Caco-2 (cell line): ENCODE measurements around the gene PGM2L1. TPM values are rescaled to one million over a fixed set of nuclear protein-coding genes. Genes with fewer than 3 reads are reported as not detected.

Experiments used
- BruUV-seq: library from RNA; stranded (reverse); fragments of 400-500 nt; replicated peaks from 2 replicates; lab custom pipeline; 2021; lab: Mats Ljungman, UMichigan
- CTCF ChIA-PET: fragments of 300-600 bp; sonication (Branson Sonifier 250); formaldehyde crosslinking; loops from one replicate; lab custom pipeline; 2022; ENCODE audit warnings: antibody characterized with exemption; lab: Charles Lee
- POLR2A ChIA-PET: fragments of 300-600 bp; sonication (Branson Sonifier 250); formaldehyde crosslinking; loops from one replicate; lab custom pipeline; 2022; ENCODE audit warnings: antibody characterized with exemption; lab: Charles Lee
- DNase-seq, 2 experiments: peaks; one replicate each; pipeline versions ENCODE4 v3.0.0 to v3.0.0-alpha.2; 2020 to 2022
- H3K27me3 ChIP-seq: replicated peaks from 2 replicates; pipeline ENCODE4 v1.6.0; 2011; ENCODE audit warnings: low read length; ENCODE audit not compliant: control insufficient read depth, insufficient read depth
- H3K36me3 ChIP-seq: 2 replicates; pipeline ENCODE4 v1.5.1; 2011; ENCODE audit warnings: low read length; ENCODE audit not compliant: control insufficient read depth, insufficient read depth
- H3K4me1 ChIP-seq: fragments of 250-450 bp; sonication (Bioruptor Pico); 2 replicates; pipeline ENCODE4 v1.5.1; 2020; ENCODE audit warnings: mild to moderate bottlenecking
- H3K4me3 ChIP-seq: 2 replicates; pipeline ENCODE4 v1.5.1; 2011; ENCODE audit warnings: low read depth, mild to moderate bottlenecking, control low read depth, low read length
- H3K9me3 ChIP-seq: fragments of 250-450 bp; sonication (Bioruptor Pico); 2 replicates; pipeline ENCODE4 v1.5.1; 2020; ENCODE audit warnings: mild to moderate bottlenecking, moderate library complexity
- H3K27ac Mint-ChIP-seq: one replicate; pipeline ENCODE4 v1.8.0; 2022; ENCODE audit warnings: mixed read lengths; ENCODE audit not compliant: unreplicated experiment
- H3K27me3 Mint-ChIP-seq: one replicate; pipeline ENCODE4 v1.8.0; 2022; ENCODE audit warnings: mixed read lengths; ENCODE audit not compliant: insufficient read depth, unreplicated experiment
- H3K36me3 Mint-ChIP-seq: one replicate; pipeline ENCODE4 v1.8.0; 2022; ENCODE audit warnings: mild to moderate bottlenecking, mixed read lengths; ENCODE audit not compliant: insufficient read depth, unreplicated experiment
- H3K4me1 Mint-ChIP-seq: one replicate; pipeline ENCODE4 v1.8.0; 2022; ENCODE audit warnings: low read depth, mixed read lengths; ENCODE audit not compliant: unreplicated experiment
- H3K4me3 Mint-ChIP-seq: one replicate; pipeline ENCODE4 v1.8.0; 2022; ENCODE audit warnings: mild to moderate bottlenecking, moderate library complexity, mixed read lengths; ENCODE audit not compliant: unreplicated experiment
- H3K9me3 Mint-ChIP-seq: one replicate; pipeline ENCODE4 v1.8.0; 2022; ENCODE audit warnings: mixed read lengths; ENCODE audit not compliant: unreplicated experiment
- intact Hi-C: fragments of 100-400 bp; cut with micrococcal nuclease; formaldehyde crosslinking; loops from one replicate; pipeline ENCODE4 v1.10.0; 2022; ENCODE audit not compliant: unreplicated experiment
- total RNA-seq: library from RNA; stranded (reverse); gene quantifications from 2 replicates; pipeline ENCODE4 v1.2.3, GENCODE V29; 2022
- TF ChIP-seq, protein P1 (sequence below), 2 experiments: fragments of 200-600 bp in 1 of 2; IDR thresholded peaks; 1 replicate in 1 of 2; 2 replicates in 1 of 2; pipeline versions ENCODE4 v1.5.1 to v1.8.0; 2011 to 2022; ENCODE audit warnings: antibody characterized with exemption in 1 of 2, control low read depth in 1 of 2, inconsistent platforms in 1 of 2, low read depth in 1 of 2, low read length in 1 of 2, mild to moderate bottlenecking in 1 of 2, moderate library complexity in 1 of 2; ENCODE audit not compliant: insufficient read depth in 1 of 2, severe bottlenecking in 1 of 2, unreplicated experiment in 1 of 2

PGM2L1 gene
- total RNA-seq, 1 experiment from 2014 or later = 8.0 TPM

DNA sequence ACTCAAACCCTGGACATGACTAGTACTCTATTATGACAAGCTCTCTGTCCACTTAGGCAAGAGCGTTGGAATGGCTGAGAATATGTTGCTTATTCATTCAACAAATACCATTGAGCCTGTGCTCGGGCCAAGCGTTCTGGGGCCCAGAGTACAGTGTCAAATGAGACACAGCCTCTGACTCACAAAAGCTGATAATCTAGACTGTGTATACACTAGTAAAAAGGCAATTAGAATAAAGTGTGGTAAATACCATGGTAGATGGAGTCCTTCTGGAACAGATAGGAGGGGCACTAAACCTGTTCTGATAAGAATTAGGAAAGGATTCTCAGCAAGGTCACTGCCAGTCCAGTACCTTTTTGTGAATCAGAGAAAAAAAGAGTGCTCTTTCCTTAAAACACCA is 44.4 kb upstream of the PGM2L1 start:
- peaks cover 12% of the 10 kb centered on the region for H3K4me1 ChIP-seq
- peaks cover 8% of the 10 kb centered on the region for H3K9me3 ChIP-seq
- no peaks in the 10 kb centered on the region for H3K27me3 ChIP-seq
- H3K27me3 Mint-ChIP-seq = no peaks in the 10 kb centered on the region
- H3K36me3 Mint-ChIP-seq = no peaks in the 10 kb centered on the region
- POLR2A ChIA-PET = interaction anchor here (0.6 kb wide), 1 partner anchor 52 kb away, joined by 4 read pairs; no protein-coding TSS in a partner anchor
- DNase-seq = no peak
- BruUV-seq = no TSS peak
- H3K4me1 Mint-ChIP-seq = peaks cover 21% of the 10 kb centered on the region
- H3K27ac Mint-ChIP-seq = no peak overlapping the region
- no peaks in the 10 kb centered on the region for H3K36me3 ChIP-seq
- TF ChIP-seq, protein P1, sequence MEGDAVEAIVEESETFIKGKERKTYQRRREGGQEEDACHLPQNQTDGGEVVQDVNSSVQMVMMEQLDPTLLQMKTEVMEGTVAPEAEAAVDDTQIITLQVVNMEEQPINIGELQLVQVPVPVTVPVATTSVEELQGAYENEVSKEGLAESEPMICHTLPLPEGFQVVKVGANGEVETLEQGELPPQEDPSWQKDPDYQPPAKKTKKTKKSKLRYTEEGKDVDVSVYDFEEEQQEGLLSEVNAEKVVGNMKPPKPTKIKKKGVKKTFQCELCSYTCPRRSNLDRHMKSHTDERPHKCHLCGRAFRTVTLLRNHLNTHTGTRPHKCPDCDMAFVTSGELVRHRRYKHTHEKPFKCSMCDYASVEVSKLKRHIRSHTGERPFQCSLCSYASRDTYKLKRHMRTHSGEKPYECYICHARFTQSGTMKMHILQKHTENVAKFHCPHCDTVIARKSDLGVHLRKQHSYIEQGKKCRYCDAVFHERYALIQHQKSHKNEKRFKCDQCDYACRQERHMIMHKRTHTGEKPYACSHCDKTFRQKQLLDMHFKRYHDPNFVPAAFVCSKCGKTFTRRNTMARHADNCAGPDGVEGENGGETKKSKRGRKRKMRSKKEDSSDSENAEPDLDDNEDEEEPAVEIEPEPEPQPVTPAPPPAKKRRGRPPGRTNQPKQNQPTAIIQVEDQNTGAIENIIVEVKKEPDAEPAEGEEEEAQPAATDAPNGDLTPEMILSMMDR (IDR thresholded peaks at IDR 0.05; ENCODE audit: insufficient read depth in 1 of 2, low read depth in 1 of 2, low read length in 1 of 2, severe bottlenecking in 1 of 2, unreplicated experiment in 1 of 2) = no peak
- no peak overlapping the region for H3K4me3 Mint-ChIP-seq
- intact Hi-C loops = no loop called here
- CTCF ChIA-PET = interaction anchor here (1.1 to 1.6 kb wide), 6 partner anchors 11 to 133 kb away, joined by 3 to 6 read pairs (median 4); partner anchors contain the start of genes LIPT2 and PGM2L1
- no peaks in the 10 kb centered on the region for H3K9me3 Mint-ChIP-seq
- no peak overlapping the region for H3K4me3 ChIP-seq

DNA sequence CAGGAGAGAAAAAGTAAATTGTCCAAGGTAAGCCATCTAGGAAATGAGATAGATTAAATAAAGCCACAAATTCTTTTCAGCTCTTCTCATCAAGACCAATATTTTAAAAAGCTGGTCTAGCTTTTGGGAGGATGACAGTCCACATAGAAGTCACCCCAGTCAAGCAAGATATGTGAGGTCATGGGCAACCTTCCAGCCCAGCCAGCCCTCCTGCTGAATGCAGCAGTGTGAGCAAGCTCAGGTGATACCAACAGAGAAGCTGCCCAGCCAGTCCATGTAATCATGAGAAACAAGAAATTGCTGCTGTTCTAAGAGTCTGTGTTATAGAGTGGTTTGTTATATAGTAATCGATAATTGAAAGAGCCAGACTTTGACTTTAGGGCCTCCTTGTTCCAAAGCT is 40.4 kb upstream of the PGM2L1 start:
- Mint-ChIP-seq H3K27ac (no peak overlapping the region), H3K27me3 (peaks cover 3% of the 10 kb centered on the region), H3K4me1 (peaks cover 14% of the 10 kb centered on the region), H3K4me3 (no peak overlapping the region), H3K9me3 (no peaks in the 10 kb centered on the region), H3K36me3 (no peaks in the 10 kb centered on the region)
- H3K36me3 ChIP-seq = no peaks in the 10 kb centered on the region
- intact Hi-C loops = no loop called here
- POLR2A ChIA-PET = no interaction called here
- H3K27me3 ChIP-seq = no peaks in the 10 kb centered on the region
- H3K4me3 ChIP-seq = no peak overlapping the region
- DNase-seq = no peak
- CTCF ChIA-PET = interaction anchor here (2.3 kb wide), 1 partner anchor 11 kb away, joined by 7 read pairs; no protein-coding TSS in a partner anchor
- no TSS peak for BruUV-seq
- peaks cover 8% of the 10 kb centered on the region for H3K4me1 ChIP-seq
- H3K9me3 ChIP-seq = peaks cover 8% of the 10 kb centered on the region
- TF ChIP-seq, protein P1 (IDR thresholded peaks at IDR 0.05; ENCODE audit: insufficient read depth in 1 of 2, low read depth in 1 of 2, low read length in 1 of 2, severe bottlenecking in 1 of 2, unreplicated experiment in 1 of 2) = no peak

DNA sequence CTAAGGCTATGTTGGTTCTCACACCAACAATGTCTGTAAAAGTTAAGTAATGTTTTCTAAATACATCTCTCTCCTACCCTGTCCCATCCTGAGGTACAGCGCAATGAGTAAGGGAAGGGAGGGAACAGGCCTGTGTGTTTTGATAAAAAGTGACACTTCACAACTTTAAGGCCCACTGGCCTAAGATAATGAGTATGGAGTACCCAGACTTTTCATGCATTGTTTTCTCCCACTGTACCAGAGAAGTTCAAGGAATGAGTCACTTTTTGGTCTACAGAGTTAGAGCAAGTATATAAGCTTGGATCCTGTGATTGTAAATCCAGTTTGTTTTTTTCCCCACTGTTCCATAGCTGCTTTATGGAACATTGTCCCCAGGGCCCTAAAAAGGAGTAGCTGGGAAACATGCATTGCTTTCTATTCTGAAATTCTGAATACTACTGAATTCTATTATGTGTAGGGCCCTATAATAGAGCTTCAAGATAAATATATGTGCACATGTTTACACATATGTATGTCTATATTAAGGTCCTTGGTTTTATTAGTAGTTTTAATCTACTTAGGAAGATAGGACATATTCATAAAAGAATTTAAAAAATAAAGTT is 39.3 kb upstream of the PGM2L1 start:
- Mint-ChIP-seq H3K27me3 (peaks cover 3% of the 10 kb centered on the region), H3K9me3 (no peaks in the 10 kb centered on the region), H3K4me1 (peaks cover 2% of the 10 kb centered on the region), H3K36me3 (no peaks in the 10 kb centered on the region), H3K4me3 (no peak overlapping the region), H3K27ac (no peak overlapping the region)
- H3K4me1 ChIP-seq = peaks cover 4% of the 10 kb centered on the region
- ChIA-PET POLR2A (no interaction called here), CTCF (interaction anchor here (0.7 to 2.3 kb wide), 5 partner anchors 10 to 131 kb away, joined by 3 to 7 read pairs (median 3); partner anchors contain the start of gene PGM2L1)
- DNase-seq = no peak
- no peaks in the 10 kb centered on the region for H3K27me3 ChIP-seq
- intact Hi-C loops = no loop called here
- H3K9me3 ChIP-seq = peaks cover 8% of the 10 kb centered on the region
- no TSS peak for BruUV-seq
- TF ChIP-seq, protein P1 (IDR thresholded peaks at IDR 0.05; ENCODE audit: insufficient read depth in 1 of 2, low read depth in 1 of 2, low read length in 1 of 2, severe bottlenecking in 1 of 2, unreplicated experiment in 1 of 2) = no peak
- H3K4me3 ChIP-seq = no peak overlapping the region
- no peaks in the 10 kb centered on the region for H3K36me3 ChIP-seq
